ENCODE results near the gene CNTF. TPM values are rescaled to one million over a fixed set of nuclear protein-coding genes. Genes with fewer than 3 reads are reported as not detected.
A peak's percentile ranks its signal among the peaks of the same experiment; 100 is the strongest.

Gene CNTF
- polyA plus RNA-seq, 1 of the 3 experiments (the other 2 are of a cell fraction): 0.87 TPM

GRCh38 chr11:58578136-58578634, 44.3 kb upstream of the CNTF start:
- H3K27me3 ChIP-seq (ENCODE audit: insufficient read depth): no peaks in the 10 kb centered on the region
- peaks cover 47% of the 10 kb centered on the region for H3F3A ChIP-seq (replicated peaks; ENCODE audit: insufficient read depth)
- H3K9me2 ChIP-seq: no peaks in the 10 kb centered on the region
- no peaks in the 10 kb centered on the region for H3K9me3 ChIP-seq
- peaks cover 25% of the 10 kb centered on the region for H4K20me1 ChIP-seq (ENCODE audit: insufficient read depth)
- peak overlapping the region; percentile 78 for H2AFZ ChIP-seq (ENCODE audit: low read depth)
- peaks cover 15 to 55% of the 10 kb centered on the region in 2 experiments for H3K4me1 ChIP-seq (ENCODE audit: control insufficient read depth in 1 of 2, insufficient read depth in 2 of 2, low read depth in 1 of 2, low read length in 1 of 2)
- H3K79me2 ChIP-seq (ENCODE audit: insufficient read depth): peaks cover 56% of the 10 kb centered on the region
- peak overlapping the region; percentile 100 for H3K9ac ChIP-seq
- ChIA-PET POLR2A (interaction anchor here (0.7 kb wide), 1 partner anchor 18 kb away, joined by 3 read pairs; no protein-coding TSS in a partner anchor), CTCF (interaction anchor here (0.9 to 4.1 kb wide), 12 partner anchors 11 to 115 kb away, joined by 3 to 26 read pairs (median 4); no protein-coding TSS in a partner anchor)
- WGBS (ENCODE audit: low lambda C conversion rate): under 1% methylated on average over 33 of the region's 33 CpGs
- peak overlapping the region; percentile 100 for H3K27ac ChIP-seq (ENCODE audit: low read depth in 2 of 2, low read length in 1 of 2)
- peak; percentile 77 for DNase-seq
- peak overlapping the region; percentile 90 to 97 for H3K4me3 ChIP-seq (ENCODE audit: low read depth in 2 of 2, low read length in 1 of 2)
- peaks cover 9 to 11% of the 10 kb centered on the region in 2 experiments for H3K36me3 ChIP-seq (replicated peaks in 1 of 2; ENCODE audit: control insufficient read depth in 1 of 2, insufficient read depth in 2 of 2, low read length in 1 of 2)
- H3K4me2 ChIP-seq: peak overlapping the region; percentile 94
- no peak for TF ChIP-seq GATA2 (CRISPR knock-in tag; IDR thresholded peaks at IDR 0.05)
- peak; percentile 10; the same call in 1 of the 2 replicates for TF ChIP-seq TCF12 (IDR thresholded peaks at IDR 0.05)
- no peak for TF ChIP-seq FOXM1 (IDR thresholded peaks at IDR 0.05; ENCODE audit: low read depth)
- peak; percentile 93 for TF ChIP-seq CHD2 (IDR thresholded peaks at IDR 0.05; ENCODE audit: low read length, partially characterized antibody)
- TF ChIP-seq EP300 (IDR thresholded peaks at IDR 0.05; ENCODE audit: borderline replicate concordance in 1 of 2, low read depth in 1 of 2, low read length in 1 of 2): no peak
- no peak for TF ChIP-seq EZH2phosphoT487 (IDR thresholded peaks at IDR 0.05; ENCODE audit: borderline replicate concordance, low read depth)
- TF ChIP-seq TAF1 (IDR thresholded peaks at IDR 0.05; ENCODE audit: borderline replicate concordance, low read depth, low read length): 0 out of 2 replicates have a peak, but pooled peaks have one; percentile 3
- TF ChIP-seq, protein P1, sequence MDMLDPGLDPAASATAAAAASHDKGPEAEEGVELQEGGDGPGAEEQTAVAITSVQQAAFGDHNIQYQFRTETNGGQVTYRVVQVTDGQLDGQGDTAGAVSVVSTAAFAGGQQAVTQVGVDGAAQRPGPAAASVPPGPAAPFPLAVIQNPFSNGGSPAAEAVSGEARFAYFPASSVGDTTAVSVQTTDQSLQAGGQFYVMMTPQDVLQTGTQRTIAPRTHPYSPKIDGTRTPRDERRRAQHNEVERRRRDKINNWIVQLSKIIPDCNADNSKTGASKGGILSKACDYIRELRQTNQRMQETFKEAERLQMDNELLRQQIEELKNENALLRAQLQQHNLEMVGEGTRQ (IDR thresholded peaks at IDR 0.05; ENCODE audit: borderline replicate concordance, low read depth, low read length): no peak
- TF ChIP-seq SMC3 (IDR thresholded peaks at IDR 0.05; ENCODE audit: low read depth, low read length): no peak
- no peak for TF ChIP-seq TEAD4 (IDR thresholded peaks at IDR 0.05; ENCODE audit: borderline replicate concordance, insufficient read depth)
- no peak for TF ChIP-seq FOSL2 (IDR thresholded peaks at IDR 0.05; ENCODE audit: borderline replicate concordance, low read depth)
- no peak for TF ChIP-seq FOXJ3 (CRISPR knock-in tag; IDR thresholded peaks at IDR 0.05)
- TF ChIP-seq RAD21 (IDR thresholded peaks at IDR 0.05; ENCODE audit: low read length): no peak
- TF ChIP-seq SIN3A (IDR thresholded peaks at IDR 0.05; ENCODE audit: borderline replicate concordance, low read depth, low read length): peak; percentile 36; the same call in 1 of the 2 replicates
- peak; percentile 77 for TF ChIP-seq ELF1 (IDR thresholded peaks at IDR 0.05)
- no peak for TF ChIP-seq IRF3 (IDR thresholded peaks at IDR 0.05; ENCODE audit: low read depth, low read length)
- no peak for TF ChIP-seq REST (IDR thresholded peaks at IDR 0.05; ENCODE audit: low read depth, low read length)
- TF ChIP-seq, protein P2, sequence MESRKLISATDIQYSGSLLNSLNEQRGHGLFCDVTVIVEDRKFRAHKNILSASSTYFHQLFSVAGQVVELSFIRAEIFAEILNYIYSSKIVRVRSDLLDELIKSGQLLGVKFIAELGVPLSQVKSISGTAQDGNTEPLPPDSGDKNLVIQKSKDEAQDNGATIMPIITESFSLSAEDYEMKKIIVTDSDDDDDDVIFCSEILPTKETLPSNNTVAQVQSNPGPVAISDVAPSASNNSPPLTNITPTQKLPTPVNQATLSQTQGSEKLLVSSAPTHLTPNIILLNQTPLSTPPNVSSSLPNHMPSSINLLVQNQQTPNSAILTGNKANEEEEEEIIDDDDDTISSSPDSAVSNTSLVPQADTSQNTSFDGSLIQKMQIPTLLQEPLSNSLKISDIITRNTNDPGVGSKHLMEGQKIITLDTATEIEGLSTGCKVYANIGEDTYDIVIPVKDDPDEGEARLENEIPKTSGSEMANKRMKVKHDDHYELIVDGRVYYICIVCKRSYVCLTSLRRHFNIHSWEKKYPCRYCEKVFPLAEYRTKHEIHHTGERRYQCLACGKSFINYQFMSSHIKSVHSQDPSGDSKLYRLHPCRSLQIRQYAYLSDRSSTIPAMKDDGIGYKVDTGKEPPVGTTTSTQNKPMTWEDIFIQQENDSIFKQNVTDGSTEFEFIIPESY (IDR thresholded peaks at IDR 0.05; ENCODE audit: borderline replicate concordance, low read depth): peak; percentile 31; the same call in 1 of the 2 replicates
- 0 out of 2 replicates have a peak, but pooled peaks have one; percentile 0 for TF ChIP-seq JUND (IDR thresholded peaks at IDR 0.05)
- TF ChIP-seq MXI1 (IDR thresholded peaks at IDR 0.05; ENCODE audit: low read depth, low read length): peak; percentile 71
- TF ChIP-seq, protein P3, sequence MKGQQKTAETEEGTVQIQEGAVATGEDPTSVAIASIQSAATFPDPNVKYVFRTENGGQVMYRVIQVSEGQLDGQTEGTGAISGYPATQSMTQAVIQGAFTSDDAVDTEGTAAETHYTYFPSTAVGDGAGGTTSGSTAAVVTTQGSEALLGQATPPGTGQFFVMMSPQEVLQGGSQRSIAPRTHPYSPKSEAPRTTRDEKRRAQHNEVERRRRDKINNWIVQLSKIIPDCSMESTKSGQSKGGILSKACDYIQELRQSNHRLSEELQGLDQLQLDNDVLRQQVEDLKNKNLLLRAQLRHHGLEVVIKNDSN (IDR thresholded peaks at IDR 0.05; ENCODE audit: borderline replicate concordance, low read depth): no peak; the same call in 1 of the 2 replicates
- no peak for TF ChIP-seq MEF2A (IDR thresholded peaks at IDR 0.05; ENCODE audit: borderline replicate concordance, low read depth)
- peak; percentile 97 for TF ChIP-seq GABPA (IDR thresholded peaks at IDR 0.05; ENCODE audit: low read depth)
- peak; percentile 94 for TF ChIP-seq NRF1 (IDR thresholded peaks at IDR 0.05; ENCODE audit: low read depth, low read length)
- 0 out of 2 replicates have a peak, but pooled peaks have one; percentile 14 for TF ChIP-seq RFX5 (IDR thresholded peaks at IDR 0.05; ENCODE audit: low read length)

All from SK-N-SH (cell line).